ENCODE data around the gene ZNF534. TPM values are rescaled to one million over a fixed set of nuclear protein-coding genes. Genes with fewer than 3 reads are reported as not detected.

The ZNF534 gene
- total and polyA plus RNA-seq, 3 donors from 2014 or later, result 2.1 to 8.3 (median 3.7) TPM

DNA sequence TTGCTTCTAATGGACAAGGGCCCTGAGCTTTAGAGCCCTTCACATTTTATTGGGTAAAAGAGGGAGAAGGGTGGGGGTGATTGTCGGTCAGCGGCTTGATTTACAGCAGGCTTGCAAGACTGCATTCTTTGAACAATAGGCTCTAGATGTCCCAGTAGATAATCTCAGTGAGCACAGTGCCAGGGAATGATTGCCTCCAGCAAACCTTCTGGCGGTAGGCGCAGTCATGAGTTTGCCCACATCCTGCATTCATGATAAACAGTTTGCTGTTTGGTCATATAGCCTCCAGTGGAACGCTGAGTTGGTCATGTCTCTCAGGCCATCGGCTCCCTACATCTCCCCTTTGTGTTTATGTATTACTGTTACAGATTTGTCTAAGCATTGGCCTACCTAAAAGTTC lies 18.7 kb upstream of the ZNF534 start:
- Histone ChIP-seq H3K4me1 (no peaks in the 10 kb centered on the region), H3K36me3 (ENCODE audit: low read depth, missing control alignments) (no peaks in the 10 kb centered on the region), H3K27me3 (no peaks in the 10 kb centered on the region), H3K9me3 (no peaks in the 10 kb centered on the region), H3K27ac (no peak overlapping the region), H3K4me3 (no peak overlapping the region)
- intact Hi-C loops (cut with DNase I; ENCODE audit: low total_unique reads), result no loop called here
- DNase-seq, result no peak
- TF ChIP-seq CTCF (IDR thresholded peaks at IDR 0.05) (no peak), POLR2A (IDR thresholded peaks at IDR 0.05) (no peak)
- 96 to 100% methylated on average over 6 of the region's 6 CpGs for WGBS, 2 donors

DNA sequence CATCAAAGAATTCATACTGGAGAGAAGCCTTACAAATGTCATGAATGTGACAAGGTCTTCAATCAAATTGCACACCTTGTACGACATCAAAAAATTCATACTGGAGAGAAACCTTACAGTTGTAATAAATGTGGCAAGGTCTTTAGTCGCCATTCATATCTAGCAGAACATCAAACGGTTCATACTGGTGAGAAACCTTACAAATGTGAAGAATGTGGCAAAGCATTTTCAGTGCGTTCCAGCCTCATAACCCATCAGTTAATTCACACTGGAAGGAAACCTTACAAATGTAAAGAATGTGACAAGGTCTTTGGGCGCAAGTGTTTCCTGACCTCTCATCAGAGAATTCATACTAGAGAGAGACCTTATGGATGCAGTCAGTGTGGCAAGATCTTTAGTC lies 13.2 kb upstream of the ZNF534 start:
- intact Hi-C loops (cut with DNase I; ENCODE audit: low total_unique reads), result no loop called here
- H3K36me3 ChIP-seq (ENCODE audit: low read depth, missing control alignments), result no peaks in the 10 kb centered on the region
- H3K9me3 ChIP-seq, result no peaks in the 10 kb centered on the region
- WGBS, 2 donors, result 95 to 97% methylated on average over 5 of the region's 5 CpGs
- no peak overlapping the region for H3K4me3 ChIP-seq
- DNase-seq, result no peak
- H3K27ac ChIP-seq, result no peak overlapping the region
- TF ChIP-seq CTCF (IDR thresholded peaks at IDR 0.05) (no peak), POLR2A (IDR thresholded peaks at IDR 0.05) (no peak)
- no peaks in the 10 kb centered on the region for H3K4me1 ChIP-seq
- H3K27me3 ChIP-seq, result no peaks in the 10 kb centered on the region

- no peak overlapping the region for H3K27ac ChIP-seq
- no peak overlapping the region for H3K4me3 ChIP-seq
- H3K4me1 ChIP-seq, result no peaks in the 10 kb centered on the region
- DNase-seq, result no peak
- intact Hi-C loops (cut with DNase I; ENCODE audit: low total_unique reads), result no loop called here
- no peaks in the 10 kb centered on the region for H3K36me3 ChIP-seq (ENCODE audit: low read depth, missing control alignments)
- no peaks in the 10 kb centered on the region for H3K9me3 ChIP-seq
- TF ChIP-seq CTCF (IDR thresholded peaks at IDR 0.05) (no peak), POLR2A (IDR thresholded peaks at IDR 0.05) (no peak)
- WGBS, 2 donors, result 74 to 80% methylated on average over 3 of the region's 3 CpGs
- no peaks in the 10 kb centered on the region for H3K27me3 ChIP-seq
Measured at GRCh38 chr19:52442179-52442578, 13.2 kb downstream of the ZNF534 start.

DNA sequence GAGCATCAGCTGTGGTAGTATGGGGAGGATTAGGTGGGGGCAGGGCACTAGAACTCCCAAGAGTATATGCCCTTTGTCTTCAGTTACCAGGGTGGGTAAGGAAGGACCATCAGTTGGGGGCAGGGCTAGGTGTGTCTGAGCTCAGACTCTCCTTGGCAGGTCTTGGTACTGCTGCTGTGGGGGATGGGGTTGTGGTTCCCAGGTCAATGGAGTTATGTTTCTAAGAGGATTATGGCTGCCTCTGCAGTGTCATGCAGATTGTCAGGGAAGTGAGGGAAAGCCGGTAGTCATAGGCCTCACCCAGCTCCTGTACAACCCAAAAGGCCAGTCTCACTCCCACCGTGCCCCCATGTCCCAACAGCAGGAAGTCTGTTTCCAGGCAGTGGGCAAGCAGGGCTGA lies 15.6 kb downstream of the ZNF534 start:
- no peaks in the 10 kb centered on the region for H3K9me3 ChIP-seq
- no peak for DNase-seq
- H3K27ac ChIP-seq, result no peak overlapping the region
- TF ChIP-seq POLR2A (IDR thresholded peaks at IDR 0.05) (no peak), CTCF (IDR thresholded peaks at IDR 0.05) (no peak)
- H3K4me3 ChIP-seq, result no peak overlapping the region
- H3K4me1 ChIP-seq, result no peaks in the 10 kb centered on the region
- H3K36me3 ChIP-seq (ENCODE audit: low read depth, missing control alignments), result no peaks in the 10 kb centered on the region
- intact Hi-C loops (cut with DNase I; ENCODE audit: low total_unique reads), result no loop called here
- 50% methylated on average over 2 of the region's 2 CpGs for WGBS, 2 donors
- no peaks in the 10 kb centered on the region for H3K27me3 ChIP-seq

DNA sequence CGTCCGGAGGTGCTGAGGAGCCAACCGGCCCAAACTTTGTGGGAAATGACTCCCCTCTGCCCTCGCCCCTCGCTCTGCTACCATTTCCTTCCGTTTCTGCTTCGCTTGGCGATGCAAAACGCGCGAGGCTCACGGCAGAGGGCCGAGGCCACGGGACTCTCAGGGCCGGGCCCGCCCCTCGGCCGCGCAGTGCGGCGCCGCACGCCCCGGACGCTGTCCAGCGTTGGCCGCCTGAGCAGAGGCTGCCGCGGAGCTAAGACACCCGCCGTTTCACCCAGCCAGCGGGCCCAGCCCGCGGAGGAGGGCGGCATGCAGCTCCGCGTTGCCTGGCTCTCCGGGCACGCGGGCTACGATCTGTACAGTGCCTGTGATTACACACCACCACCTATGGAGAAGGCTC lies 22.3 kb downstream of the ZNF534 start:
- intact Hi-C loops (cut with DNase I; ENCODE audit: low total_unique reads), result no loop called here

More for the DNA sequence above, 22.3 kb downstream of the ZNF534 start:
- H3K4me3 ChIP-seq, result peak overlapping the region; percentile 19 to 21
- H3K27me3 ChIP-seq, result no peaks in the 10 kb centered on the region
- no peak for TF ChIP-seq CTCF (IDR thresholded peaks at IDR 0.05)
- TF ChIP-seq POLR2A (IDR thresholded peaks at IDR 0.05), result no peak
- H3K27ac ChIP-seq, result no peak overlapping the region
- DNase-seq, result peak; percentile 19
- WGBS, 2 donors, result 9 to 24% methylated on average over 13 to 41 of the region's 41 CpGs
- H3K36me3 ChIP-seq (ENCODE audit: low read depth, missing control alignments), result no peaks in the 10 kb centered on the region
- H3K9me3 ChIP-seq, result no peaks in the 10 kb centered on the region
- H3K4me1 ChIP-seq, result peaks cover 5% of the 10 kb centered on the region

Measured in testis (tissue), 3 donors.